ENCODE data around the gene ALPK3. TPM values are rescaled to one million over a fixed set of nuclear protein-coding genes. Genes with fewer than 3 reads are reported as not detected.

ALPK3 gene
- total RNA-seq, 1 donor from 2014 or later = 5.4 TPM

- H3K9me3 ChIP-seq (ENCODE audit: low read depth) = no peaks in the 10 kb centered on the region
- H4K20me1 ChIP-seq (ENCODE audit: low read depth) = no peaks in the 10 kb centered on the region
- H3F3A ChIP-seq (ENCODE audit: low read depth) = peaks cover 17% of the 10 kb centered on the region
- no peak overlapping the region for H3K27ac ChIP-seq
- no peaks in the 10 kb centered on the region for H3K36me3 Mint-ChIP-seq
- no peak overlapping the region for H3K4me3 Mint-ChIP-seq
- DNase-seq (ENCODE audit: low spot score) = no peak
- peaks cover 3% of the 10 kb centered on the region for H3K27me3 Mint-ChIP-seq (ENCODE audit: insufficient read depth, low read depth)
- no peak overlapping the region for H3K4me2 ChIP-seq
- peaks cover 3% of the 10 kb centered on the region for H3K9me3 Mint-ChIP-seq
- TF ChIP-seq EZH2 (IDR thresholded peaks at IDR 0.05) (no peak), CTCF (IDR thresholded peaks at IDR 0.05) (no peak), EZH2phosphoT487 (IDR thresholded peaks at IDR 0.05) (no peak)
- H3K4me1 ChIP-seq = peaks cover 32% of the 10 kb centered on the region
- no peaks in the 10 kb centered on the region for H3K36me3 ChIP-seq
- no peak overlapping the region for H3K9ac ChIP-seq
- H3K27ac Mint-ChIP-seq = no peak overlapping the region
- H3K4me3 ChIP-seq = no peak overlapping the region
- H3K27me3 ChIP-seq = no peaks in the 10 kb centered on the region
- H3K79me2 ChIP-seq (ENCODE audit: low read depth) = no peaks in the 10 kb centered on the region
- H2AFZ ChIP-seq (replicated peaks) = no peak overlapping the region
- peaks cover 27% of the 10 kb centered on the region for H3K4me1 Mint-ChIP-seq
Observed at GRCh38 chr15:84822653-84823281, 5.6 kb downstream of the ALPK3 start.

DNA sequence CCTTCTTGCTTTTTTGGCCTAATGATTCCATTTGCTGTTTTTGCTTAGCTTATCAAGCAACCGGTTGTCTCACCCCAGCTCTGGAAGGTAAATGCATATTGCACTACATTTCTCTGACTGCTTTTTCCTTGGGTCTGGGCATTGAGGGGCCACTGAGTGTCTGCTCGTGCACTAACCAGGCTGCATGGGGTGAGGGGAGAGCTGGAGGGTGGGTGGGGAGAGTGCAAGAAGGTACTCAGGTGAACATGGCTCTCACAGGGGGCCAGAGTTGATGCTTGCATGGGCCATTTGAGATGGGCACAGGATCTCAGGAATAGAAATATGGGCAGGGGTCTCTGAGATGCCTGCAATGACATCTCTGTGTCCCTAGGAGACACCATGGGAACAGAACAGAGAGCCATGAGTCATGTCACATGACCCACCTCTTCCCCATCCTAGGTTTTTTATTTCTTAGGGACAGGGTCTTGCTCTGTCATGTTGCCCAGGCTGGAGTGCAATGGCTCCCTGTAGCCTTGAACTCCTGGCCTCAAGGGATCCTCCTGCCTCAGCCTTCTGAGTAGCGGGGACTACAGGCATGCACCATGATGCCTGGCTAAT, 6.2 kb downstream of the ALPK3 start:
- Histone ChIP-seq H2AFZ (replicated peaks) (no peak overlapping the region), H3K79me2 (ENCODE audit: low read depth) (no peaks in the 10 kb centered on the region), H3K4me2 (no peak overlapping the region), H3K27me3 (no peaks in the 10 kb centered on the region), H4K20me1 (ENCODE audit: low read depth) (no peaks in the 10 kb centered on the region), H3K36me3 (no peaks in the 10 kb centered on the region), H3K4me1 (peaks cover 25% of the 10 kb centered on the region), H3K4me3 (no peak overlapping the region), H3K27ac (no peak overlapping the region), H3F3A (ENCODE audit: low read depth) (peaks cover 12% of the 10 kb centered on the region), H3K9ac (no peak overlapping the region), H3K9me3 (ENCODE audit: low read depth) (no peaks in the 10 kb centered on the region)
- Mint-ChIP-seq H3K4me3 (no peak overlapping the region), H3K4me1 (peaks cover 21% of the 10 kb centered on the region), H3K27ac (no peak overlapping the region), H3K27me3 (ENCODE audit: insufficient read depth, low read depth) (peaks cover 3% of the 10 kb centered on the region), H3K9me3 (peaks cover 3% of the 10 kb centered on the region), H3K36me3 (no peaks in the 10 kb centered on the region)
- no peak for DNase-seq (ENCODE audit: low spot score)
- no peak for TF ChIP-seq EZH2 (IDR thresholded peaks at IDR 0.05)
- no peak for TF ChIP-seq CTCF (IDR thresholded peaks at IDR 0.05)
- TF ChIP-seq EZH2phosphoT487 (IDR thresholded peaks at IDR 0.05) = no peak

DNA sequence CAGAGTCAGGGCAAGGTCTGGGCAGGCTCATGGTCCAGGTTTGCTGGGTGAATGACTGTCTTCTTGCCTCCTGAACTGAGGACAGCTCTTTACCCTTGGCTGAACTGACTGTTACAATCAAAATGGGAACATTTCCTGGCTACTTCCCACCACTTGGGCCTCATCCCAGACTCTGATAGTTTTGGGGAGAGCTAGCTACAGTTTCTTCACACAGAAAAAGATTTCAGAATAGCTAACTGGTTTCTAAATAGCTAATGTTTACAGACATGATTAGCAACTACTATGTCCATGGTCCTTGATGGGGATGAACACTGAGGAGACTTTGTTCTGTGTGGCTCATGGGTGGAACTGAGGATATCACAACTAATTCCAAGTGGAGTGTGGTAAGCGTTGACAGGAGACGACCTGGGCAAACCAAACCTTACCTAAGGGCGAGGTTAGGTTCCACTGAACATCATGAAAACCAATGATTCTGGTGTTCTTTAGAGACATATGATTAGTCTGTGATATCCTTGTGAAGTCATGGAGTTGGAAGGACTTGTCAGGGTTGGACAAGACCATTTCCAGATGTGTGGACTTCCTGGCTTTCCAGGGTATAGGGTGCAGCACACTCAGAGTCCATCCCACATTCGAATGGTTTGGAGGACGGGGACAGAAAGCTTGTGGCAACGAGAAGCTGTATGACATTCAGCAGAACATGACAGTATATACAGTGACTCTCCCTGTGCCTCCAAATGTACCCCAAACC, 7.3 kb downstream of the ALPK3 start:
- Mint-ChIP-seq H3K27me3 (ENCODE audit: insufficient read depth, low read depth) (peaks cover 3% of the 10 kb centered on the region), H3K27ac (no peak overlapping the region), H3K4me1 (peaks cover 11% of the 10 kb centered on the region), H3K4me3 (no peak overlapping the region), H3K36me3 (no peaks in the 10 kb centered on the region), H3K9me3 (peaks cover 3% of the 10 kb centered on the region)
- no peak overlapping the region for H3K4me3 ChIP-seq
- no peak overlapping the region for H3K27ac ChIP-seq
- DNase-seq (ENCODE audit: low spot score) = no peak
- no peaks in the 10 kb centered on the region for H3K79me2 ChIP-seq (ENCODE audit: low read depth)
- H3K27me3 ChIP-seq = no peaks in the 10 kb centered on the region
- H2AFZ ChIP-seq (replicated peaks) = no peak overlapping the region
- H3F3A ChIP-seq (ENCODE audit: low read depth) = peaks cover 2% of the 10 kb centered on the region
- no peaks in the 10 kb centered on the region for H3K36me3 ChIP-seq
- H3K4me2 ChIP-seq = no peak overlapping the region
- no peaks in the 10 kb centered on the region for H3K9me3 ChIP-seq (ENCODE audit: low read depth)
- no peak for TF ChIP-seq EZH2phosphoT487 (IDR thresholded peaks at IDR 0.05)
- TF ChIP-seq EZH2 (IDR thresholded peaks at IDR 0.05) = no peak
- no peak for TF ChIP-seq CTCF (IDR thresholded peaks at IDR 0.05)
- peaks cover 15% of the 10 kb centered on the region for H3K4me1 ChIP-seq
- H4K20me1 ChIP-seq (ENCODE audit: low read depth) = no peaks in the 10 kb centered on the region
- H3K9ac ChIP-seq = no peak overlapping the region

Measured in neural progenitor cell (in vitro differentiated cells).